ENCODE measurements around the gene MKKS.
"Not testable (repeated sequence)": the region's sequence is repeated elsewhere in the genome, so short reads cannot be mapped to it uniquely, and the experiment has no call there.

Gene MKKS

GRCh38 chr20:10412591-10413408, 21.2 kb downstream of the MKKS start:
- no peak for DNase-seq (ENCODE audit: low read depth)

DNA sequence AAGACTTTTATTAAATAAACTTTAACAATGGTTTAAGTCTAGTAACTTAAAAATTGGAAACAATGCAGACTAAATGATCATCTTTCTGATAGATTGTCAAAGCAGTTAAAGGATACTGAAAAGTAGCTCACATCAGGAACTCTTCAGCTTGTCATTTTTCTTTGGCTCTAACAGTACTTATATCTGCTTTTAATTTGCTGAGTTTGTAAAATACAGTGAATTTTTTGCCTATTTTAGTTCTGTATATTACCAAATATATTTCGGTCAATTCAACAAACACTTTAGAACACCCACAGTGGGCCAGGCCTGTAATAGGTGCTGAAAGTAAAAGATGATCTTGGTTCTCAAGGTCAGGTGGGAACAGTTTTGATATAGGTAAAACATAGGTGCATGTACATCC, 22.3 kb downstream of the MKKS start:
- DNase-seq (ENCODE audit: low read depth), result no peak

GRCh38 chr20:10408108-10408813, 25.8 kb downstream of the MKKS start:
- DNase-seq (ENCODE audit: low read depth), result no peak

- no peak for DNase-seq (ENCODE audit: low read depth)
Measured at GRCh38 chr20:10404959-10405530, 29.0 kb downstream of the MKKS start.

DNA sequence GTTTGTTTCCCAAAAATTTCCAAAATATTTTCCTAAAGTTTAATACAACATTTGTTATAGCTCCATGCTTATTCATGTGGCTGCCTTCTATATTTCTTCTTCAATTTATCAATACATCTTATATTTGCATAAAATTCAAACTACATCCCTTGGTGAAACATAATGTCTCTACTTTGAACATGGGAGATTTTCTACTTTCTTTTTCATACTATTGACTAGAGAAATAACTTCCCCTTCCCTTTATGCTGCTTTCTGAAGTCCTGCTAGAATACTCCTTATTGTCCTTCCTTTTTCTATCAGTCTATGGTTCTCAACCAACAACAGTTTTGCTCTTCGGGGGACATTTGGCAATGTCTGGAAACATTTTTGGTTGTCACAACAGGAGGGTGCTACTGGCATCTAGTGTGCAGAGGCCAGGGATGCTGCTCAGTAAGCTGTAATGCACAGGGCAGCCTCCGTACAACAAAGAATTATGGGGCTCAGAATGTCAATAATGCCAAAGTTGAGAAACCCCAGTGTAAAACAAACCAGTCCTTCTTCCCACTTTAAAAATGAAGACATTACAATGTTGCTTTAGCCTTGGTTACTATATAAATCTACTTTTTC, 29.9 kb downstream of the MKKS start:
- DNase-seq (ENCODE audit: low read depth), result no peak

DNA sequence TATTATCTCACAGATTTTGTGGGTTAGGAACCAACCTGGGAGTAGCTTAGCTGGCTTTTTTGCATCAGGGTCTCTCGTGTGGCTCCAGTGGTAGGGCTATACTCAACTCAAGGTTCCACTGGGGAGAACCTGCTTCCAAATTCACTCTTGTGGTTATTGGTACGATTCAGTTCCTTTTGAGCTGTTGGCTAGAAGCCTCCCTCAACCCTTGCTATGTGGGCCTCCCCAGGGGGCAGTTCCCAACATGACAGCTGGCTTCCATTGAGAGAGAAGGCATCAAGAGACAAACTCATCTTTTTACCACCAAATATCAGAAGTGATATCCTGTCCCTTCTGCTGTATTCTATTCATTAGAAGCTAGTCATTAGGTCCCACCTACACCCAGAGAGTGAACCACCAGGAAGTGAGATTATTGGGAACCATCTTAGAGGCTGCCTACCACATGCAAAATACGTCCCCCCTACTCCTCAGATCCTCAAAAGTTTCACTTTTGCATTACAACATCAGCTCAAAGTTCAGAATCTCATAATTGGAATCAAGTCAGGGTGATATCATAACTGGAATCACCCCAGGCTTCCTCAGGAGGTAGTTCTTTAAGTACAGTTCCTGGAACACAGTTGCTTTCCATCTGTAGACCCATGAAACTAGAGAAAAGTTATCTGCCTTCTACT, 30.9 kb downstream of the MKKS start:
- DNase-seq (ENCODE audit: low read depth), result no peak

DNA sequence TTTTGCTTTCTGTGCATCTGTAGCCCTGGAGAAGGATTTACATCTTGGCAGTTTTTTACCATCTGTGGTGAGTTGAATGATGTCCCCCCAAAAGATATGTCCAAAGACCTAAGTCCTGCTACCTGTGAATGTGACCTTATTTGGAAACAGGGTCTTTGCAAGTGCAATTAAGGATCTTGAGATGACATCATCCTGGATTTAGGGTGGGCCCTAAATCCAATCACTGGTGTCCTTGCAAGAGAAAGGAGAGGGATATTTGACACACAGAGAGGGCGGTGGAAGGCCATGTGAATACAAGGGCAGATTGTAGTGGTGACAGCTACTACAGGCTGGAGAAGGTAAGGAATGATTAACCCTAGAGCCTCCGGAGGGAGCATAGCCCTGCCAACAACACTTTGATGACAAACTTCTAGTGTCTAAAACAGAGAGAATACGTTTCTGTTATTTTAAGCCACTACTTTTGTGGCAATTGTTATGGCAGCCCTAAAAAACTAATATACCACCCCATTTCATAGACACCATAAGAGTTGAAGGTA, 35.1 kb downstream of the MKKS start:
- no peak for DNase-seq (ENCODE audit: low read depth)

- not testable (repeated sequence) for DNase-seq (ENCODE audit: low read depth)
Measured at GRCh38 chr20:10394752-10395151, 39.3 kb downstream of the MKKS start.

DNA sequence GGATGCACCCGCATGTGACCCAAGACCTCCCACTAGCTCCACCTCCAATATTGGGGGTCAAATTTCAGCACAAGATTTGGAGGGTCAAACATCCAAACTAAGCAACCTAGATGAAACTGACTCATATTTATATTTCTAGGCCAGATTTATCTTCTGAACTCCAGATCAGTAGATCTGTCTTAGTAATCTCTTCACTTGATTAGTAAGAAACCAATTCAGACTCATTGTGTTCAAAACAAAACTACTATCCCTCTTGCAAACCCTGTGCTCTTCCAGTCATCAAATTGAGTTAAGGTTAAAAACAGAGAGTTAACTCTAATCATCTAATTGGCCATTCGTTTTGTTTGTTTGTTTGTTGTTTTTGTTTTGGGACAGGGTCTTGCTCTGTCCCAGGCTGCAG, 43.3 kb downstream of the MKKS start:
- DNase-seq (ENCODE audit: low read depth), result no peak

DNA sequence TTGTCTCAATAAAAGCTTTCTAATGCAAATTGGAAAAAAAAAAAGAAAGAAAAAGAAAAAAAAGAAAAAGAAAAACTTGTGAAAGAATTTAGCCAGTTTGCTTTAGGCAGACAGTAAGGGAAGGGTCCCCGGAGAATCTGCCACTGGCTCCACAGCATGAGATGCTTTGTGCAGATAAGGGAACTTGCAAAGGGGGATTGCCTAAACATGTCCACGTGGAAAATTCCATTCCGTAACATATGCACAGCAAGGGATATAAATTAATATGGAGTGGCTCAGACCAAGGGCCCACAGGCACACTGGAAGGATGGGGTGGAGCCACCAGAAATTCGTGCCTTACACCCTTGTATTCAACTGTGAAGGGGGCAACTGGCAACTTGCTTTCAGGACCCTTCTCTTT, 45.4 kb downstream of the MKKS start:
- no peak for DNase-seq (ENCODE audit: low read depth)

DNA sequence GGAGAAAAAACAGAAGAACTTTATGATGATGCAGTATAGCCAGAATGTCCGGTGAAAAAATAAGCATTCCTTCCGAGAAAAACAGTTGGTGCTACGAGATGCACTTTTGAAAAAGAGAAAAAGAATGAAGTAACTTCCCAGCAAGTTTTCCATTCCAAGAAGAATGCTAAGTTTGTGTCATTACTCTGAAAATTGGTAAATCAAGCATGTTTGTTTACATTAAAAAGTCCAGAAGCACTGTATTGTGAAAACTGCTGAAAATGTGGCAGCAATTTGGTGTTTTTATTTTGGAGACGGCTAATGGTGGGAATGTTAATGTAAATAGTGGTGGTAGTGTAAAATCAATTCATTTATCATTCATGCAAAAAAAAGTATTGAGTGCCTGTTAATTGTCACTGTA, 46.3 kb downstream of the MKKS start:
- DNase-seq (ENCODE audit: low read depth), result no peak

DNA sequence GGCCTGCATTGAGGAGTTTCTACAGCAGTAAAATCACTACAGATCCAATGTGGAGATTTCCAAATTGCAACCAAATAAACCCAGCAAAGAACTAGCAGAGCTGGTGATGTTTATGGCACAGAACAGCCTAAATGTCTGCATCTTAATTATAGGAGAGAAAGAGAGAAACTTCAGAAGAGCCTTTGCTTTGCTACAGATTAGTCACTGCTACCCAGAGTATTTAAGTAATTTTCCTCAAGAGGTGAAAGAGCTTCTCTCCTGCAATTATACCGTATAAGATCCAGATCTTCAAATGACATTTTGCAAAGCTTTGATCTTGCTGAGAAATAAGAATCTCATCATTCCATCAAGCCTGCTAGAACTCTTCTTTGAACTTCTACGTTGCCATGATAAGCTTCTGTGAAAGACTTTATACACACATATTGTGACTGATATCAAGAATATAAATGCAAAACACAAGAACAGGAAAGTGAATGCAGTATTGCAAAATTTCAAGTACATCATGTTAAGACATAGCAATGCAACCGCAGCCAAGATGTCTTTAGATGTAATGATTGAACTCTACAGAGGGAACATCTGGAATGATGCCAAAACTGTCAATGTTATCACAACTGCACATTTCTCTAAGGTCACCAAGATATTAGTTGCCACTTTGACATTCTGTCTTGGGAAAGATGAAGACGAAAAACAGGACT, 48.0 kb downstream of the MKKS start:
- DNase-seq (ENCODE audit: low read depth), result no peak

DNA sequence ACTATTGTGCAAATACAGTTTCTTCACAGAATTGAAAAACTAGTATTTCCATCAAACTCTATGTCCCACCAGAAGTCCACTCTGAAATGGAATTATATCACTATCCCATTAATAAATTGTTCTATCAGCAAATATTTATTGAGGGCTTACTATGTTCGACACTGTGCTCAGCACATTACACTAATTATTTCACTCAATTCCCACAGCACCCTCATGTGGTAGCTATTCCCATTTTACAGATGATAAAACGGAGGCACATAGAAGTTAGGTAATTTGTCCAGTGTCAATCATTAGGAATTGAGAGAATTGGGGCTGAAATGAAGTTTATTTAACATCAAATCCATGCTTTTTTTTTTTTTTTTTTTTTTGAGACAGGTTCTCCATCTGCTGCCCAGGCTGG, 52.5 kb downstream of the MKKS start:
- no peak for DNase-seq (ENCODE audit: low read depth)

DNA sequence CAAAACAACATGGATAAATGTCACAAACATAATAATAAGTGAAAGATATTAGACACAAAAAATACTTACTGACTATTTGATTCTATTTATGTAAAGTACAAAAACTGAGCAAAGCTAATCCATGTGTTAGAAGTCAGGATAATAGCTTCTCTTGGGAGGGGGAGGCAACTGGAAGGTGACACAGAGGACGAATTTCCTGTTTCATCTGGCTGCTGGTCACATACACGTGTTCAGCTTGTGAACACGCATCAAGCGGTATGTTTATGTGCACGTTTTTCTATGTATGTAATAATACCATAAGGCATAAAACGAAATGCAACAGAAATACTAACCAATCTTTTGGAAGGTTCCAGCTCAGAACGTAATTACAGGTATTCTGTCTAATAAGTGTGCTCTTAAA, 54.3 kb downstream of the MKKS start:
- no peak for DNase-seq (ENCODE audit: low read depth)

DNA sequence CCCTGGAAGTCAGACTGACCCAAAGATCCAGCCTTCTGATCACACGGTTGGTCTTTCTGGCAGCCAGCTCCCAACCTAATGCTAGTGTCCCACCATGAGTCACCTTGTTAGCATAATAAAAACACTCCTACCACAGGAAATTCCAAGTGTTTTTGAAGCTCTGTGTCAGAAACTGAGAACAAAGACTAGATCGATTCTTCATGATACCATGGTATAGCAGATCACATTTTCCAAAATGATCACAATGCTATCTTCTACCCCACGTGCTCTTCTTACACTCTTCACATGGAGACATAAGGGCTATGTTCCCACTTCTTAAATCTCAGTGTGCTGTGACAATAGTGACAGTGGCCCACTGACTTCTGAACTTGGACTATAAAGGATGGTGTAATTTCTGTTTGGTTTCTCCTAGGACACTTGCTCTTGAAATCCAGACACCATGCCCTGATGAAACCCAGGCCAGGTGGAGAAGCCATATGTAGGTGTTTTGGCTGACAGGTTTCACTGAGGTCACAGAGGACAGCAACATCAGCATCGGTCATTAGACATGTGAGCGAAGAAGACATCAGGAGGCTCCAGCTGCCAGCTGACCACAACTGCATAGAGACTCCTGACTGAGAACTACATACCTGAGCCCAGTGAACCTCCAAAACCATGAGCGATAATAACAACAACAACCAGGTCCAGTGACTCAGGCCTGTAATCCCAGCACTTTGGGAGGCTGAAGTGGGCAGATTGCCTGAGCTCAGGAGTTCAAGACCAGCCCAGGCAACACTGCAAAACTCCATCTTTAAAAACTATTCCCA, 57.5 kb downstream of the MKKS start:
- no peak for DNase-seq (ENCODE audit: low read depth)

GRCh38 chr20:10375191-10375590, 58.8 kb downstream of the MKKS start:
- no peak for DNase-seq (ENCODE audit: low read depth)

DNA sequence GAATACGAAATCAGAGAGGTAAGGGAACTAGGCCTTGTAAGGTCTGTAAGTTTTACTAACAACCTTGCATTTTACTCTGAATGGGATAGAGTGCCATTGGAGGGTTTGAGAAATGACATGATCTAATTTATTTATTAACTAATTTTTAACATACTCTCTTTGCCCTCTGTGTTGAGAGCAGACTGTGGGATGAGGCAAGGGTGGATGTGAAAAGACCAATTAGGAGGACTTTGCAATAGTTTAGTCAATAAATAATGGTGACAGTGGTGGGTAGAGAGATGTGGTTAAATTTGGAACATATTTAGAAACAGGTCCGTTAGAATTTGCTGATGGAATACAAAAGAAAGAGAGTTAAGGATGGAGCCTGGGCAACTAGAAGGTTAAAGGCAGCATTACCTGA, 60.0 kb downstream of the MKKS start:
- DNase-seq (ENCODE audit: low read depth), result no peak

GRCh38 chr20:10371467-10371866, 62.6 kb downstream of the MKKS start:
- no peak for DNase-seq (ENCODE audit: low read depth)

DNA sequence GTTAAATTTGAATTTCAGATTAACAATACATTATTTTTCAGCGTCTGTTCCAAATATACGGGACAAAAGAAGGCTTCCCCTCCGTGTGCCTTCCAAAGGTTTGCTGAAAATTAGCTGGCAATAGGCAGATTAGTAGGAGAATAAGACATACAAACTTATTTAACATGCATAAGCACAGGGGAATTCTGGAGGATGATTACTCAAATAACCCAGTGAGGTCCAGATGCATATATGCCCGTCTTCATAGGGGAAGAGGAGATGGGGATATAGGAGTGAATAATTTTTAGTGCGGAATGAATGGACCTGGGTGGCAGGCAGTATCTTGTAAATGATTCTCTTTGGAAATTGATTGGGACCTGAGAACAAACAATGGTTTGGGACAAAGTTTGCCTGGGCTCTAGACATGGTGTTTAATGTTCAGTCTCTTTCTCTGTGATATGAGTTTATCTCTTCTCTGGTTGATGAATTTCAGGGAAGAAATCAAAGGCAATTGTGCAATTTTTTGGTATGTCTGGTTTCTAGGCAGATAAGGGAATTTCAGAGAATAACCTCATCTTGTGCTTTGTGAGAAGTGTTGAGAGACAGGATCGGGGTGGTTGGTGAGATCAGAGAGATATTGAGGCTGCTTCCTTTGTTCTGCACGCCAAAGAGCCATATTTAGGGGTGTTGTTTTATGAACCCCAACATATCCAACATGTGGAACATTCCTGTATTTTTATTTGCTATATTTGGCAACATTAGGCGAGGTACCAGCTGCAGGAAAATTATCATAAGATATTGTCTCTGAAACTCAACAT, 63.7 kb downstream of the MKKS start:
- DNase-seq (ENCODE audit: low read depth), result no peak

DNA sequence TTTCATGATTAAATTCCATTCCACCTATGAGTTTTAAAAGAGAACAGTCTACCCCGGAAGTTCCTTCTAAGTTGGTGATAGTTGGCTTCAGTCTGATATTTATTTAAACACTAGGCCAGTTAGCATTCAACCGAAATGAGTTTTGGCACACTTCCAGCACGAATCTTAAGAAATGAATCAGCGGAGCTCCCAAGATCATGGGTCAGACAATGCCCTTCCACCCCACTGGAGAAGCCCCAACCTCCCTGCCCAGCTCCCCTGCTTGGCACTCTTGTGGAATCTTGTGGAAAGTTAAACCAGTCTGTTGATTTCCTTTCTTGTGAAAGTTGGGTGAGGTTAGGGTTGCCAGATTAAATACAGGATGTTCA, 64.3 kb downstream of the MKKS start:
- no peak for DNase-seq (ENCODE audit: low read depth)

Measured in stimulated activated CD8-positive, alpha-beta memory T cell treated with anti-CD3 and anti-CD28 coated beads, Interleukin-12 subunit alpha, Interleukin-12 subunit beta, amount 100 ng/mL, for 1 hour (primary cell).